NCI-H226 (cell line): ENCODE results near the gene MYO7B.
"Not testable (repeated sequence)": the region's sequence is repeated elsewhere in the genome, so short reads cannot be mapped to it uniquely, and the experiment has no call there.

Source experiments
- DNase-seq: peaks from one replicate; pipeline ENCODE4 v3.0.0-alpha.2; 2015

The MYO7B gene

GRCh38 chr2:127552846-127553245, 17.4 kb downstream of the MYO7B start:
- DNase-seq: no peak

- DNase-seq: no peak
Observed at GRCh38 chr2:127558911-127559310, 23.4 kb downstream of the MYO7B start.

GRCh38 chr2:127559454-127559853, 24.0 kb downstream of the MYO7B start:
- DNase-seq: no peak

- DNase-seq: peak; percentile 10
Observed at GRCh38 chr2:127560201-127560930, 24.9 kb downstream of the MYO7B start.

GRCh38 chr2:127560931-127561280, 25.4 kb downstream of the MYO7B start:
- no peak for DNase-seq

GRCh38 chr2:127561371-127561770, 25.9 kb downstream of the MYO7B start:
- DNase-seq: no peak

- DNase-seq: no peak
Observed at GRCh38 chr2:127562936-127563335, 27.5 kb downstream of the MYO7B start.

- no peak for DNase-seq
Observed at GRCh38 chr2:127563458-127564428, 28.3 kb downstream of the MYO7B start.

- no peak for DNase-seq
Observed at GRCh38 chr2:127564429-127565260, 29.2 kb downstream of the MYO7B start.

GRCh38 chr2:127565261-127566138, 30.0 kb downstream of the MYO7B start:
- DNase-seq: no peak

GRCh38 chr2:127566139-127566417, 30.6 kb downstream of the MYO7B start:
- DNase-seq: no peak

- no peak for DNase-seq
Observed at GRCh38 chr2:127566576-127566975, 31.1 kb downstream of the MYO7B start.

- no peak for DNase-seq
Observed at GRCh38 chr2:127567351-127567854, 31.9 kb downstream of the MYO7B start.

- DNase-seq: no peak
Observed at GRCh38 chr2:127568128-127568527, 32.6 kb downstream of the MYO7B start.

GRCh38 chr2:127569666-127570065, 34.2 kb downstream of the MYO7B start:
- no peak for DNase-seq

- DNase-seq: no peak
Observed at GRCh38 chr2:127570282-127571250, 35.1 kb downstream of the MYO7B start.

GRCh38 chr2:127572352-127572751, 36.9 kb downstream of the MYO7B start:
- DNase-seq: not testable (repeated sequence)

- DNase-seq: no peak
Observed at GRCh38 chr2:127572841-127573240, 37.4 kb downstream of the MYO7B start.

- DNase-seq: no peak
Observed at GRCh38 chr2:127573298-127573697, 37.8 kb downstream of the MYO7B start.

- DNase-seq: no peak
Observed at GRCh38 chr2:127573771-127574170, 38.3 kb downstream of the MYO7B start.

- DNase-seq: no peak
Observed at GRCh38 chr2:127574656-127575055, 39.2 kb downstream of the MYO7B start.
